PFSK-1 (cell line): ENCODE results near the gene PTPRN2.

Experiments used
- FOXP2 ChIP-seq: optimal IDR thresholded peaks from 2 replicates; pipeline ENCODE3; 2011; ENCODE audit warnings: borderline replicate concordance, control low read depth, inconsistent platforms; ENCODE audit not compliant: insufficient read depth; ENCODE audit errors: extremely low read length, extremely low read depth
- POLR2AphosphoS5 ChIP-seq: IDR thresholded peaks from 2 replicates; pipeline ENCODE4 v1.6.1; 2012; ENCODE audit warnings: low read depth, mild to moderate bottlenecking, control low read depth, low read length, moderate library complexity
- SIN3A ChIP-seq: IDR thresholded peaks from 2 replicates; pipeline ENCODE4 v1.6.1; 2012; ENCODE audit warnings: mild to moderate bottlenecking, low read length, moderate library complexity, borderline replicate concordance; ENCODE audit not compliant: insufficient read depth
- TAF1 ChIP-seq: IDR thresholded peaks from 2 replicates; pipeline ENCODE4 v1.6.1; 2012; ENCODE audit warnings: low read length, control low read depth, borderline replicate concordance; ENCODE audit not compliant: insufficient read depth
- TF ChIP-seq, protein P1 (sequence below), 2 experiments: IDR thresholded peaks; 2 replicates each; pipeline versions ENCODE4 v1.6.1 to v1.8.0; 2011 to 2012; ENCODE audit warnings: low read depth in 2 of 2, low read length in 2 of 2, control low read depth in 1 of 2, inconsistent platforms in 1 of 2, mild to moderate bottlenecking in 1 of 2, moderate library complexity in 1 of 2; ENCODE audit not compliant: insufficient read depth in 1 of 2

PTPRN2 gene

DNA sequence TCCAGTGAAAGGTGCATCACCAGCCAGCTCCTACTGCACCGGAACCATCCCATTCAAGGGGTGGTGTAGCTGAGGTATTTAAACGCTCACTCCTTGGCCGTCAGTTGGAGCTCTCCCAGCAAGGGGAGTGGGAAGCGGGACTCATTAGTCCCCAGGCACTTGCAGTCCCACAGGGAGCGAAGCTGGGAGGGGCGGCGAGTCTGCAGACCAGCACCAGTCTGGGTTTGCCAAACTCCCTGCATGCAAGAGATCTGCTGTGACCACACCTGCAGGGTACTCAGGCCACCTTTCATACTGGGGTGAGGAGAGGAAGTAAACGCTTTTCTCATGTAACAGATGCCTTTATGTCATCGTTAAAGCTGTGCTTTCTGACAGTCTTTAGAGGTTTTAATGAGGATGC lies 187.9 kb downstream of the PTPRN2 start:
- no peak for TF ChIP-seq FOXP2
- TF ChIP-seq, protein P1, sequence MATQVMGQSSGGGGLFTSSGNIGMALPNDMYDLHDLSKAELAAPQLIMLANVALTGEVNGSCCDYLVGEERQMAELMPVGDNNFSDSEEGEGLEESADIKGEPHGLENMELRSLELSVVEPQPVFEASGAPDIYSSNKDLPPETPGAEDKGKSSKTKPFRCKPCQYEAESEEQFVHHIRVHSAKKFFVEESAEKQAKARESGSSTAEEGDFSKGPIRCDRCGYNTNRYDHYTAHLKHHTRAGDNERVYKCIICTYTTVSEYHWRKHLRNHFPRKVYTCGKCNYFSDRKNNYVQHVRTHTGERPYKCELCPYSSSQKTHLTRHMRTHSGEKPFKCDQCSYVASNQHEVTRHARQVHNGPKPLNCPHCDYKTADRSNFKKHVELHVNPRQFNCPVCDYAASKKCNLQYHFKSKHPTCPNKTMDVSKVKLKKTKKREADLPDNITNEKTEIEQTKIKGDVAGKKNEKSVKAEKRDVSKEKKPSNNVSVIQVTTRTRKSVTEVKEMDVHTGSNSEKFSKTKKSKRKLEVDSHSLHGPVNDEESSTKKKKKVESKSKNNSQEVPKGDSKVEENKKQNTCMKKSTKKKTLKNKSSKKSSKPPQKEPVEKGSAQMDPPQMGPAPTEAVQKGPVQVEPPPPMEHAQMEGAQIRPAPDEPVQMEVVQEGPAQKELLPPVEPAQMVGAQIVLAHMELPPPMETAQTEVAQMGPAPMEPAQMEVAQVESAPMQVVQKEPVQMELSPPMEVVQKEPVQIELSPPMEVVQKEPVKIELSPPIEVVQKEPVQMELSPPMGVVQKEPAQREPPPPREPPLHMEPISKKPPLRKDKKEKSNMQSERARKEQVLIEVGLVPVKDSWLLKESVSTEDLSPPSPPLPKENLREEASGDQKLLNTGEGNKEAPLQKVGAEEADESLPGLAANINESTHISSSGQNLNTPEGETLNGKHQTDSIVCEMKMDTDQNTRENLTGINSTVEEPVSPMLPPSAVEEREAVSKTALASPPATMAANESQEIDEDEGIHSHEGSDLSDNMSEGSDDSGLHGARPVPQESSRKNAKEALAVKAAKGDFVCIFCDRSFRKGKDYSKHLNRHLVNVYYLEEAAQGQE (IDR thresholded peaks at IDR 0.05; ENCODE audit: insufficient read depth in 1 of 2, low read depth in 2 of 2, low read length in 2 of 2): no peak

DNA sequence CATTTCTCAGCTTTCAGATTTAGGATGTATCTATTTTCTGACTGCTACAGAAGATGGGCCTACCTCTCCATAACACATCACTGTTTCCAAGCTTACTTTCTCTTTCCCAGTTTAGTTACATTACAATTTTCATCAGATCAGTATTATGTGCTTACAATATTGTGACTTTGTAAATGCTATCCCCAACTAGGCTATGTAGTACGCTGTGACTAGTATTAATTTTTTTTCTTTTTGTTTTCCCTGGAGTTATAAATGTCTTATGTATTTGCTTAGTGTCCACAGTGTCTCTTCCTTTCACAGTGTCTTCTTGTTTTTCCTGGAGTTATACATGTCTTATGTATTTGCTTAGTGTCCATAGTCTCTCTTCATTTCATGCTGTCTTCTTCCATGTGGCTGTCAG lies 188.9 kb downstream of the PTPRN2 start:
- TF ChIP-seq SIN3A (no peak), FOXP2 (no peak), POLR2AphosphoS5 (no peak), TAF1 (no peak)
- TF ChIP-seq, protein P1 (IDR thresholded peaks at IDR 0.05; ENCODE audit: insufficient read depth in 1 of 2, low read depth in 2 of 2, low read length in 2 of 2): no peak

DNA sequence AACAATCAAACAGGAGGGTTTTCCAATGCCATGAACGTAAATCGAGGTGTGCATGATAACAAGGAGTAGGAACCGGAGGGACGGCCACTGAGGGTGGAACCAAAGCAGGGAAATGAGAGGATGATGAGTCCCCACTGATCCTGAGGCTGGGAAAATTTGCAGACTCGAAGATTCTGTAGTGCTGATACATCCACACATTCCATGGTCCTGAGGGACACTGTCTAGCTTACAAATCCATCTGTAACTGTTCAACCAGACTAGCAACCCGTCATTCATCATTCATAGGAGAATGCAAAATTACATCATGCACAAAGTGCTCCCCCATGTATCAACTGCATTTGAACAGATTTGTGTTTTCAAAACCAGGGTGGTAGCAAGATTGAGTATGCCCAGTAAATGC lies 189.7 kb downstream of the PTPRN2 start:
- no peak for TF ChIP-seq SIN3A
- TF ChIP-seq POLR2AphosphoS5: no peak
- no peak for TF ChIP-seq FOXP2
- no peak for TF ChIP-seq TAF1
- TF ChIP-seq, protein P1 (IDR thresholded peaks at IDR 0.05; ENCODE audit: insufficient read depth in 1 of 2, low read depth in 2 of 2, low read length in 2 of 2): no peak

DNA sequence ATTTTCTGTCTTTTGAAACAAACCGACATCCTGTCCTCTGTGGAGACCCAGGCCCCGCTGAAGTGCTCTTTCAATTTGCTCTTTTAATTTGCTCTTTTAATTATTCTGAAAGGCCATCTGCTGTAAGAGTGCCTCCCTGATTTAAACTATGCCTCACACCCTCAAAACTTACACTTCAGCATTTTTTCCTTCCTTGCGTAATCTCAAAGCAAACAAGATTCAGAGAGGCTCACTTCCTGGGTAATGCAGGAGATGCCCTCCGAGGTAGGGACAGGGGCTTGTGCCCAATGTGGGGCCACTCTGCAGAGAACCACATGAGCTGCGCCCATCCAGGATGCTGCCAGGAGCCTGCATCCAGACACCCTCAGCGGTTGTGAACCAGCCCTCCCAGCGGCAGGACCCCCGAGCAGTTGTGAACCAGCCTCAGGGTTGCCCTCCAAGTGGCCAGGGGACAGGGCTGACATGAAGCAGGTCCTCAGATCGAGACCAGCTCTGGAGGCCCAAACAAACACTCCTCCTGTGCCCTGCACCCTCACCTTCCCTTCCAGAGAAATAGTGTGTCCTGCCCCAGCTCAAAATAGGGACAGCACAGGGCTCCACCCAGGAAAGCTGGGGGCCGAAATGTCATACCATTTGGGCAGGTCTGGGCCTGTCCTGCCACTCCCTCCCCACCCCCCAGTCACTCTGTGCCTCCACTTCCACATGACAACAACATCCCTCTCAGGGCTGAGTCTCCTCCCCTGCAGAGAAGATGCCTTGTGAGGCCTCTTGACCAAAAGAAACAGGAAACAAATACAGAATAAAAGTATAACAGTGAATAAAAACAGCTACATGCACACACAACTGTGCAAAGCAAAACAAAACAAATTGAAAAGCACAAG lies 190.4 kb downstream of the PTPRN2 start:
- TF ChIP-seq POLR2AphosphoS5 (no peak), FOXP2 (no peak), TAF1 (no peak), SIN3A (no peak)
- TF ChIP-seq, protein P1 (IDR thresholded peaks at IDR 0.05; ENCODE audit: insufficient read depth in 1 of 2, low read depth in 2 of 2, low read length in 2 of 2): no peak
